ENCODE data around the gene MEX3D.

The MEX3D gene

DNA sequence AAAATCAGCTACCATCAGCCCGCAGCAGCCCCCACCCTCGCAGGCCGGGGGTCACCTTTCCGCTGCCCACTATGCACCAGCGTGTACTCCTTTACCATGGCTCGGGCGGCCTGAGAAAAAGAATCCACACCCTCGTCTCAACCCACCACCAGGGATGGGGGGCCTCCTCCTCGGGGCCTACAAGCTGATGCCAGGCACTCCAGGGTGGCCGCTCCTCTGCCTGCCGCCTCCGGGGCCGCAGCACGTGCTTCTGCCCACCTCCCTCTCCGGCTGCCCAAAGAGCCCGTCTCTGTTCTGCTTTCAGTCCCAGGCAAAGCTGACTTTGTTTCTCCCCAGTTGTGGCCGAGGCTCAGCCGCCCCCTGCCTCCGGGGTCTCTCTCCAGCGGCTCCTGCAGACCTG lies 11.1 kb upstream of the MEX3D start:
- no peaks in the 10 kb centered on the region for H3K9me2 ChIP-seq (replicated peaks; ENCODE audit: low read depth, low read length)
- H3K79me2 ChIP-seq (ENCODE audit: insufficient read depth, low read length) = no peaks in the 10 kb centered on the region
- no peaks in the 10 kb centered on the region for H3K27me3 ChIP-seq (ENCODE audit: insufficient read depth, low read length, poor library complexity, severe bottlenecking)
- no peak overlapping the region for H3K4me2 ChIP-seq (ENCODE audit: low read depth, low read length, poor library complexity, severe bottlenecking)
- H3K9ac ChIP-seq (ENCODE audit: low read depth, low read length, poor library complexity, severe bottlenecking) = no peak overlapping the region
- no peaks in the 10 kb centered on the region for H3K9me3 ChIP-seq (ENCODE audit: insufficient read depth, low read depth, low read length)
- H4K20me1 ChIP-seq (ENCODE audit: insufficient read depth, low read length, poor library complexity, severe bottlenecking) = no peaks in the 10 kb centered on the region
- no peaks in the 10 kb centered on the region for H3K4me1 ChIP-seq (ENCODE audit: insufficient read depth, low read length, poor library complexity, severe bottlenecking)
- H3K36me3 ChIP-seq (ENCODE audit: insufficient read depth, low read length) = peaks cover 60% of the 10 kb centered on the region; the same call in 1 of the 2 replicates
- no peak overlapping the region for H3K4me3 ChIP-seq (ENCODE audit: low read length, poor library complexity, severe bottlenecking)
- TF ChIP-seq EZH2phosphoT487 (IDR thresholded peaks at IDR 0.05; ENCODE audit: borderline replicate concordance) = no peak
- TF ChIP-seq, protein P1, sequence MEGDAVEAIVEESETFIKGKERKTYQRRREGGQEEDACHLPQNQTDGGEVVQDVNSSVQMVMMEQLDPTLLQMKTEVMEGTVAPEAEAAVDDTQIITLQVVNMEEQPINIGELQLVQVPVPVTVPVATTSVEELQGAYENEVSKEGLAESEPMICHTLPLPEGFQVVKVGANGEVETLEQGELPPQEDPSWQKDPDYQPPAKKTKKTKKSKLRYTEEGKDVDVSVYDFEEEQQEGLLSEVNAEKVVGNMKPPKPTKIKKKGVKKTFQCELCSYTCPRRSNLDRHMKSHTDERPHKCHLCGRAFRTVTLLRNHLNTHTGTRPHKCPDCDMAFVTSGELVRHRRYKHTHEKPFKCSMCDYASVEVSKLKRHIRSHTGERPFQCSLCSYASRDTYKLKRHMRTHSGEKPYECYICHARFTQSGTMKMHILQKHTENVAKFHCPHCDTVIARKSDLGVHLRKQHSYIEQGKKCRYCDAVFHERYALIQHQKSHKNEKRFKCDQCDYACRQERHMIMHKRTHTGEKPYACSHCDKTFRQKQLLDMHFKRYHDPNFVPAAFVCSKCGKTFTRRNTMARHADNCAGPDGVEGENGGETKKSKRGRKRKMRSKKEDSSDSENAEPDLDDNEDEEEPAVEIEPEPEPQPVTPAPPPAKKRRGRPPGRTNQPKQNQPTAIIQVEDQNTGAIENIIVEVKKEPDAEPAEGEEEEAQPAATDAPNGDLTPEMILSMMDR (conservative IDR thresholded peaks at IDR 0.05; ENCODE audit: low read length) = no peak
- H3F3A ChIP-seq (ENCODE audit: low read depth) = no peaks in the 10 kb centered on the region
- H2AFZ ChIP-seq (ENCODE audit: low read length) = no peak overlapping the region

DNA sequence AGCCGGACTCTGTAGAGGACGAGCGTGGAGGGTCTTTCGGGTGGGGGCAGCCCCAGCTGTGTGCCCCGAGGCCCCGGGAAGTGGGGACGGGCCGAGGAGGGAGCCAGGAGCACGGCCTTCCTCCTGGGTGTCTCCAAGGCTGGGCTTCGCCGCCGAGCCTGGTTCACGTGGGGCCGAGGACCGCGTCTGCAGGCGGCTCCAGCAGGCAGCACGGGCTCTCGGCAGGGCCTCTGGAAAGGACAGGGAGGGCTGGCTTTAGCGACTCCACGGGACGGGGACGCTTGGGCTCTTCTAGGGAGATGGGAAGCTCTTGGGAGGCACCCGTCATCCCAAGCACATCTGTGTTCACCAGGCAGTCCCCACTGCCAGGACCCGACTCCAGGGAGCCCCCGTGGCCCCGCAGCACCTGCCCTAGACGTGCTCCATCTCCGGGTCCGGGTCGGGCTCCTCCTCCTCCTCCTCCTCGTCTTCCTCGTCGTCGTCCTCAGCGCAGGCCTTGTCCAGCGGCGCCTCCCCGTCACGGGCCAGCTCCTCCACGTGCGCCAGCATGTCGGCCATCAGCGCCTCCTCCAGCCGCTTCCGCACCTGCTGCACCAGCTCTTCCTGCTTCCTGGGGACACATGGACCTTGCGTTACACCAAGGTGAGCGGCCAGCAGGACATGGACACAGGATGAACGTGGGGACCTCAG lies 9.9 kb upstream of the MEX3D start:
- Histone ChIP-seq H3K9me3 (ENCODE audit: insufficient read depth, low read depth, low read length) (no peaks in the 10 kb centered on the region), H3K4me2 (ENCODE audit: low read depth, low read length, poor library complexity, severe bottlenecking) (no peak overlapping the region), H4K20me1 (ENCODE audit: insufficient read depth, low read length, poor library complexity, severe bottlenecking) (no peaks in the 10 kb centered on the region), H3K36me3 (ENCODE audit: insufficient read depth, low read length) (peaks cover 56% of the 10 kb centered on the region; the same call in 1 of the 2 replicates), H3K27me3 (ENCODE audit: insufficient read depth, low read length, poor library complexity, severe bottlenecking) (no peaks in the 10 kb centered on the region), H3K4me3 (ENCODE audit: low read length, poor library complexity, severe bottlenecking) (no peak overlapping the region), H3K9me2 (replicated peaks; ENCODE audit: low read depth, low read length) (no peaks in the 10 kb centered on the region), H3F3A (ENCODE audit: low read depth) (no peaks in the 10 kb centered on the region), H2AFZ (ENCODE audit: low read length) (no peak overlapping the region), H3K79me2 (ENCODE audit: insufficient read depth, low read length) (no peaks in the 10 kb centered on the region), H3K4me1 (ENCODE audit: insufficient read depth, low read length, poor library complexity, severe bottlenecking) (no peaks in the 10 kb centered on the region), H3K9ac (ENCODE audit: low read depth, low read length, poor library complexity, severe bottlenecking) (no peak overlapping the region)
- TF ChIP-seq EZH2phosphoT487 (IDR thresholded peaks at IDR 0.05; ENCODE audit: borderline replicate concordance) = no peak
- TF ChIP-seq, protein P1 (conservative IDR thresholded peaks at IDR 0.05; ENCODE audit: low read length) = no peak

DNA sequence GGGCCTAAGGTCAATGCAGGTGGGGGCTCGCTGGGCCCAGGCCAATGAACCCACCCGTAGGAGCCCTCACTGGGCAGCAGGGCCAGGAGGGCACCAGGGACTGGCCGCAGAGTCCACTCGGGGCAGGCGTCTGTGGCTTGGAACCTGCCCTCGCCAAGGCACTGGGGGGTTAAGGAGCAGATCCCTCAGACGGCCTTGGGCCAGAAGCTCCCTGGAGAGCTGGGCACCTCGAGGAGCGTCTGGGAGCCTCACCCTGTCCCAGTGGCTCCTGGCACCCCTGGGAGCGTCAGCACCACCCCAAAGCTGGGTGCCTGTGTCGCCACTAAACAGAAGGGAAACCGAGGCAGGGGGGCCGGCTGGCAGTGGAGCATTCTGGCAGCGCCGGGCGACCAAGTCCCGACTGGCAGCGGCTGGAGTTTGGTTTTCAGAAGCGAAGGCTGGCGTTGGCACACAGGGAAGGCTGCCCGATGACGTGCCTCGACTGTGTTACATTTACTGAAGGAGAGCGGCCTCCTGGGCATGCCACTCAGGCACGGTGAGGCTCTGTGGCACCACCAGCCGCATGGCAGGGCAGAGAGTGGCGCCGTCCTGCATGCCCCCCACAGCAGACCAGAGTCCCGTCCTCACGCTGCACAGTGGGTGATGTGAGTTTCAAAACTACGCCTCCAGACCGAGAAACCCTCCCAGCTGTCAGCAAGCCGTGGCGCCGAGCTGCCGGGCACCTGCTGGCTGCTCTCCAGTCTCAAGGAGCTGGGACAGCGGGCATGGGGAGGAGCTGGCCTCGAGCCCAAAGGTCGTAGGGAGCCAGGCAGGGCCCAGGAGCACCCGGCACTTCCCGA lies 9.2 kb upstream of the MEX3D start:
- Histone ChIP-seq H3K79me2 (ENCODE audit: insufficient read depth, low read length) (no peaks in the 10 kb centered on the region), H3K9ac (ENCODE audit: low read depth, low read length, poor library complexity, severe bottlenecking) (no peak overlapping the region), H3K9me3 (ENCODE audit: insufficient read depth, low read depth, low read length) (no peaks in the 10 kb centered on the region), H3K4me2 (ENCODE audit: low read depth, low read length, poor library complexity, severe bottlenecking) (no peak overlapping the region), H4K20me1 (ENCODE audit: insufficient read depth, low read length, poor library complexity, severe bottlenecking) (no peaks in the 10 kb centered on the region), H3K9me2 (replicated peaks; ENCODE audit: low read depth, low read length) (no peaks in the 10 kb centered on the region), H3K4me1 (ENCODE audit: insufficient read depth, low read length, poor library complexity, severe bottlenecking) (no peaks in the 10 kb centered on the region), H3K36me3 (ENCODE audit: insufficient read depth, low read length) (peaks cover 51% of the 10 kb centered on the region; the same call in 1 of the 2 replicates), H3K27me3 (ENCODE audit: insufficient read depth, low read length, poor library complexity, severe bottlenecking) (no peaks in the 10 kb centered on the region), H2AFZ (ENCODE audit: low read length) (no peak overlapping the region), H3K4me3 (ENCODE audit: low read length, poor library complexity, severe bottlenecking) (no peak overlapping the region), H3F3A (ENCODE audit: low read depth) (no peaks in the 10 kb centered on the region)
- TF ChIP-seq, protein P1 (conservative IDR thresholded peaks at IDR 0.05; ENCODE audit: low read length) = no peak
- no peak for TF ChIP-seq EZH2phosphoT487 (IDR thresholded peaks at IDR 0.05; ENCODE audit: borderline replicate concordance)

Measured in Loucy (cell line).